Activated CD8-positive, alpha-beta memory T cell treated with anti-CD3 and anti-CD28 coated beads, Interleukin-2, amount 10 ng/mL, durations not matched to agents 7 days and 5 days (primary cell): ENCODE results near the gene DNAJB8. TPM values are rescaled to one million over a fixed set of nuclear protein-coding genes. Genes with fewer than 3 reads are reported as not detected.

Source experiments
- ATAC-seq: fragments of 150-1000 bp; cut with Tn5 transposase; one replicate; pipeline ENCODE4 v1.10.0; 2021; ENCODE audit warnings: moderate library complexity
- CTCF ChIA-PET: fragments of 350-600 bp; sonication (Branson Sonifier 250); formaldehyde crosslinking; loops from one replicate; lab custom pipeline; 2021; ENCODE audit warnings: antibody characterized with exemption; lab: Charles Lee
- DNase-seq: peaks from one replicate; pipeline ENCODE4 v3.0.0-alpha.2; 2020
- H3K27ac Mint-ChIP-seq: one replicate; pipeline ENCODE4 v1.8.0; 2021; ENCODE audit warnings: mild to moderate bottlenecking, mixed read lengths
- H3K27me3 Mint-ChIP-seq: one replicate; pipeline ENCODE4 v1.8.0; 2021; ENCODE audit warnings: mixed read lengths
- H3K36me3 Mint-ChIP-seq: one replicate; pipeline ENCODE4 v1.8.0; 2021; ENCODE audit warnings: mild to moderate bottlenecking, mixed read lengths
- H3K4me1 Mint-ChIP-seq: one replicate; pipeline ENCODE4 v1.8.0; 2021; ENCODE audit warnings: mixed read lengths
- H3K4me3 Mint-ChIP-seq: one replicate; pipeline ENCODE4 v1.8.0; 2021; ENCODE audit warnings: mild to moderate bottlenecking, moderate library complexity, mixed read lengths
- H3K9me3 Mint-ChIP-seq: one replicate; pipeline ENCODE4 v1.8.0; 2022; ENCODE audit warnings: low read depth, mixed read lengths
- total RNA-seq, 2 experiments: library from RNA; stranded (reverse); gene quantifications; one replicate each; pipeline ENCODE4 v1.2.3, GENCODE V29; 2021

DNAJB8 gene
- not detected for total RNA-seq

- H3K27ac Mint-ChIP-seq: no peak within 1 kb of the TSS
- DNase-seq (peak; percentile 50), ATAC-seq (peak; percentile 32)
- H3K4me3 Mint-ChIP-seq: no peak within 1 kb of the TSS
- peaks cover 12% of the 10 kb centered on the region for H3K27me3 Mint-ChIP-seq
- no peaks in the 10 kb centered on the region for H3K9me3 Mint-ChIP-seq
- no peaks in the 10 kb centered on the region for H3K36me3 Mint-ChIP-seq
- CTCF ChIA-PET: no interaction called here
- H3K4me1 Mint-ChIP-seq: peaks cover 7% of the 10 kb centered on the region
Observed at GRCh38 chr3:128466840-128467541, at the start of gene DNAJB8. DNAJB8 (minus strand) TSS chr3:128466890; CDS start chr3:128463245, 3,645 bp downstream.

GRCh38 chr3:128515967-128516366 is 49.3 kb upstream of the DNAJB8 start:
- Mint-ChIP-seq H3K4me1 (no peaks in the 10 kb centered on the region), H3K9me3 (no peaks in the 10 kb centered on the region), H3K36me3 (no peaks in the 10 kb centered on the region), H3K4me3 (no peak overlapping the region), H3K27ac (no peak overlapping the region), H3K27me3 (peaks cover 50% of the 10 kb centered on the region)
- CTCF ChIA-PET: no interaction called here
- ATAC-seq (no peak), DNase-seq (no peak)

- H3K9me3 Mint-ChIP-seq: no peaks in the 10 kb centered on the region
- CTCF ChIA-PET: no interaction called here
- H3K36me3 Mint-ChIP-seq: no peaks in the 10 kb centered on the region
- H3K27ac Mint-ChIP-seq: no peak overlapping the region
- H3K4me1 Mint-ChIP-seq: no peaks in the 10 kb centered on the region
- ATAC-seq (no peak), DNase-seq (no peak)
- peaks cover 25% of the 10 kb centered on the region for H3K27me3 Mint-ChIP-seq
- H3K4me3 Mint-ChIP-seq: no peak overlapping the region
Observed at GRCh38 chr3:128508852-128509251, 42.2 kb upstream of the DNAJB8 start.

- Mint-ChIP-seq H3K27ac (no peak overlapping the region), H3K9me3 (no peaks in the 10 kb centered on the region), H3K36me3 (no peaks in the 10 kb centered on the region), H3K4me1 (no peaks in the 10 kb centered on the region), H3K4me3 (no peak overlapping the region), H3K27me3 (peaks cover 24% of the 10 kb centered on the region)
- ATAC-seq: no peak
- DNase-seq: peak; percentile 11
- CTCF ChIA-PET: interaction anchor here (1.5 kb wide), 2 partner anchors 81 to 95 kb away, joined by 5 read pairs; no protein-coding TSS in a partner anchor
Observed at GRCh38 chr3:128506754-128507153, 40.1 kb upstream of the DNAJB8 start.

GRCh38 chr3:128505771-128506170 is 39.1 kb upstream of the DNAJB8 start:
- Mint-ChIP-seq H3K27me3 (peaks cover 25% of the 10 kb centered on the region), H3K4me1 (no peaks in the 10 kb centered on the region), H3K9me3 (no peaks in the 10 kb centered on the region), H3K27ac (no peak overlapping the region), H3K36me3 (no peaks in the 10 kb centered on the region), H3K4me3 (no peak overlapping the region)
- DNase-seq (peak; percentile 12), ATAC-seq (no peak)
- CTCF ChIA-PET: interaction anchor here (0.6 to 1.5 kb wide), 4 partner anchors 11 to 410 kb away, joined by 3 to 5 read pairs (median 4); no protein-coding TSS in a partner anchor

GRCh38 chr3:128504963-128505730 is 38.5 kb upstream of the DNAJB8 start:
- Mint-ChIP-seq H3K27ac (no peak overlapping the region), H3K9me3 (no peaks in the 10 kb centered on the region)

GRCh38 chr3:128504533-128504915 is 37.8 kb upstream of the DNAJB8 start:
- no peak overlapping the region for H3K27ac Mint-ChIP-seq
- no peak overlapping the region for H3K4me3 Mint-ChIP-seq
- H3K36me3 Mint-ChIP-seq: no peaks in the 10 kb centered on the region
- H3K9me3 Mint-ChIP-seq: no peaks in the 10 kb centered on the region
- H3K4me1 Mint-ChIP-seq: no peaks in the 10 kb centered on the region
- CTCF ChIA-PET: no interaction called here
- peaks cover 26% of the 10 kb centered on the region for H3K27me3 Mint-ChIP-seq
- DNase-seq: peak; percentile 22
- ATAC-seq: no peak

More at GRCh38 chr3:128504963-128505730, 38.5 kb upstream of the DNAJB8 start:
- no peaks in the 10 kb centered on the region for H3K4me1 Mint-ChIP-seq
- peaks cover 24% of the 10 kb centered on the region for H3K27me3 Mint-ChIP-seq
- no peak for ATAC-seq
- no peaks in the 10 kb centered on the region for H3K36me3 Mint-ChIP-seq
- peak; percentile 23 for DNase-seq
- CTCF ChIA-PET: interaction anchor here (0.6 to 1.5 kb wide), 3 partner anchors 11 to 97 kb away, joined by 4 to 5 read pairs (median 5); no protein-coding TSS in a partner anchor
- H3K4me3 Mint-ChIP-seq: no peak overlapping the region

- Mint-ChIP-seq H3K27me3 (peaks cover 27% of the 10 kb centered on the region), H3K4me1 (no peaks in the 10 kb centered on the region), H3K36me3 (no peaks in the 10 kb centered on the region), H3K4me3 (no peak overlapping the region), H3K9me3 (no peaks in the 10 kb centered on the region), H3K27ac (no peak overlapping the region)
- CTCF ChIA-PET: interaction anchor here (1.2 to 1.7 kb wide), 2 partner anchors 76 to 78 kb away, joined by 3 to 7 read pairs; no protein-coding TSS in a partner anchor
- ATAC-seq: no peak
- DNase-seq: peak; percentile 23
Observed at GRCh38 chr3:128503751-128504532, 37.3 kb upstream of the DNAJB8 start.

- peak; percentile 30 for DNase-seq
- ATAC-seq: no peak
- Mint-ChIP-seq H3K4me1 (no peaks in the 10 kb centered on the region), H3K27ac (no peak overlapping the region), H3K36me3 (no peaks in the 10 kb centered on the region), H3K27me3 (peaks cover 34% of the 10 kb centered on the region), H3K9me3 (no peaks in the 10 kb centered on the region), H3K4me3 (no peak overlapping the region)
- CTCF ChIA-PET: interaction anchor here (1.2 to 1.7 kb wide), 2 partner anchors 76 to 77 kb away, joined by 3 to 7 read pairs; no protein-coding TSS in a partner anchor
Observed at GRCh38 chr3:128503164-128503651, 36.5 kb upstream of the DNAJB8 start.

GRCh38 chr3:128502712-128503111 is 36.0 kb upstream of the DNAJB8 start:
- Mint-ChIP-seq H3K36me3 (no peaks in the 10 kb centered on the region), H3K9me3 (no peaks in the 10 kb centered on the region), H3K4me3 (no peak overlapping the region), H3K27me3 (peaks cover 34% of the 10 kb centered on the region), H3K4me1 (no peaks in the 10 kb centered on the region), H3K27ac (no peak overlapping the region)
- ATAC-seq (no peak), DNase-seq (peak; percentile 23)
- CTCF ChIA-PET: interaction anchor here (1.2 to 1.7 kb wide), 2 partner anchors 75 to 77 kb away, joined by 3 to 7 read pairs; no protein-coding TSS in a partner anchor

GRCh38 chr3:128501431-128501830 is 34.7 kb upstream of the DNAJB8 start:
- H3K4me1 Mint-ChIP-seq: peaks cover 3% of the 10 kb centered on the region
- no peak overlapping the region for H3K4me3 Mint-ChIP-seq
- H3K27ac Mint-ChIP-seq: no peak overlapping the region
- CTCF ChIA-PET: interaction anchor here (0.9 kb wide), 1 partner anchor 76 kb away, joined by 4 read pairs; no protein-coding TSS in a partner anchor
- H3K27me3 Mint-ChIP-seq: peaks cover 43% of the 10 kb centered on the region
- ATAC-seq (no peak), DNase-seq (no peak)
- H3K36me3 Mint-ChIP-seq: no peaks in the 10 kb centered on the region
- no peaks in the 10 kb centered on the region for H3K9me3 Mint-ChIP-seq

- H3K27ac Mint-ChIP-seq: no peak overlapping the region
- CTCF ChIA-PET: interaction anchor here (0.9 kb wide), 1 partner anchor 75 kb away, joined by 4 read pairs; no protein-coding TSS in a partner anchor
- ATAC-seq: no peak
- no peaks in the 10 kb centered on the region for H3K9me3 Mint-ChIP-seq
- H3K4me3 Mint-ChIP-seq: no peak overlapping the region
- no peak for DNase-seq
- no peaks in the 10 kb centered on the region for H3K36me3 Mint-ChIP-seq
- peaks cover 6% of the 10 kb centered on the region for H3K4me1 Mint-ChIP-seq
- H3K27me3 Mint-ChIP-seq: peaks cover 50% of the 10 kb centered on the region
Observed at GRCh38 chr3:128500556-128500955, 33.9 kb upstream of the DNAJB8 start.
